GM18861 (cell line): ENCODE data around the gene XYLT1.
"Not testable (repeated sequence)": the region's sequence is repeated elsewhere in the genome, so short reads cannot be mapped to it uniquely, and the experiment has no call there.

Experiments
- ATAC-seq: cut with Tn5 transposase; IDR thresholded peaks from one replicate; pipeline ENCODE4 v1.9.1; 2021; ENCODE audit not compliant: unreplicated experiment

The XYLT1 gene

DNA sequence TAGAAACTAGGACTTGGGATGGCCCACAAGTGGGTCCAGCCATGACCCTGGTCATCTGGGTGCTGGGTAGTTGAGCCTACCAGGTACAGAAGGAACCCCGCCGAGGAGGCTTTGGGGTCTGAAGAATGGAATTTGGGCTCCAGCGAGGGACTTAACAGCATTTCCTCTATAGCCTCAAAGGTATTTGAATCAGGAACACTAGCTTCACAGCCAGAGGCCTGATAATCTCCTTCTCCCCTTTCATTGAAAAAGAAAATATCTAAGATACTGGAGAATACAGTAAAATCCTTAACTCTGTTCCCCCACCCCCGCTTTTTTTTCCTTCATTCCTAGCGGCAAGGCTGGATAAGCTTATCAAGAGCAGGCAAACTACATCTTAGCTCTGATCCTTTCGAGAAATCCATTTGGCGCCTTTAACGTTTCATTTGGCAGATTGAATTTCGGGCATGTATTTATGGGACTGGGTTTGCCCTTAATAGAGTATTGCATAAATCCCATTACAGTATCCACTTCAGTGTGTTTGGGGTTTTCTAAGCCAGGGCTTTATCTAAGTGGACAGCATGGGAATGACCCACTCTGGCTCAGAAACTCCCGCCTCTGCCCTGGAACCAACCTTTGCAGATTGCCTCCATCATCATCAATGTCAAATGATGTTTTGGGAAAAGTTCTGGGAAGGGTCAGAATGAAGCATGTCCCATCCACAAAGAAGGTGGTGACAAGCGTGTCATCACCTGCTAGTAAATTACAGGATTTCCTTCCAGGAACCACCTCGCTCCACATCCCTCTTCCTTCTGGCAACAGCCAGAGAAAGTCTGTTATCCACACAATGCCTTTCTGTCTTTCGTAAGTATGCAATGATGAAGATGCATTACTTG, 36.9 kb downstream of the XYLT1 start:
- ATAC-seq = no peak

DNA sequence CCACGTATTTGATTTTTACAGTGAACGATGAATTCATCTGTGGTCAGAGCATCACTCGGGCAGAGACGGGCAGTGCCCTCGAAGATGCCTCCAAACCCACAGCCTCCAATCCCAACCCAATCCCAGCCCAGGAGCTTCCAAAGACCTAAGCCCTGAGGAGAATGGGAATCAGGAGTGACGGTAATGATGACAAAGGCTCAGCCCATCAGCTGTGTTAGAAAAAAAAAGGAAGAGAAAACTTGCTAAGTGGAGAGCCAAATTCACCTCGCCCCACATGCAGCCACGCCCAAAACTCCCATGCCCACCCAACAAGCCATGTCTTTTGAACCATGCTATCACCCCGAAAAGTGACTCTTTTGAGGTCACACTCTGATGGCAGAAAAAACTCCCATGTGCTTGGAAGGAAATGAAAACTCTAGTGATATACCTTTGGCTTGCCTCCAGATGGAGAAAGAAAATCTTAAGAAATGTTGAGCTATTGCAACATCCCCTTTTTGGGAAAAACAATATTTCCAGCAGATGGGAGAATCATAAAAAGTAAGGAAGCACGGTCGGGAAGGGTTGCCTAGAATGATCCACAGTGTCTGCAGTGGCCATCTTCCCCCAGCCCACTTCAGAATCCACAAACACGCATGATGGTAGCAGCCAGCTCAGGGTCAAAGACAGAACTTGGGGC, 37.7 kb downstream of the XYLT1 start:
- ATAC-seq = no peak

DNA sequence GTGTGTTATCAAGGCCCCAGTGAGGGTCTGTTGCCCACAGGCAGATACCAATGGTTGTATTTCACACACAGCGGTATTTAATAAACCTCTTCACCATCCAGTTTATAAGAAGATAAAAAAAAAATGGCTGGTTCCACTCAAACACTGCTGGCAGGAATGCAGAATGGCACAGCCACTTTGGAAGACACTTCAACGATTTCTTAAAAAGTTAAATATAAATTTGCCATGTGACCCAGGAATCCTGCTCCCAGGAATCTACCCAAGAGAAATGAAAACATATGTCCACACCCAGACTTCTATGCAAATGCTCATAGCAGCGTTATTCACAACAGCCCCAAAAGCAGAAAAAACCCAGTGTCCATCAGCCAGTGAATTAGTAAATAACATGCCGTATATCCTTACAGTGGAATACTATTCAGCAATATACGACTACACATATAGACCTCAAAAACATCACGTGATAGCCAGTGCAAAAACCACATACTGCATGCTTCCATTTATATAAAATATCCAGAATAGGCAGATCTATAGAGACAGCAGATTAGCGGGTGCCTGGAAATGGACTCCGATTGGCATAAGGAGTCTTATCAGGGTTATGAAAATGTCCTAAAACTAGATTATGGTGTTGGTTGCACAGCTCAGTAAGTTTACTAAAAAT, 38.7 kb downstream of the XYLT1 start:
- no peak for ATAC-seq

DNA sequence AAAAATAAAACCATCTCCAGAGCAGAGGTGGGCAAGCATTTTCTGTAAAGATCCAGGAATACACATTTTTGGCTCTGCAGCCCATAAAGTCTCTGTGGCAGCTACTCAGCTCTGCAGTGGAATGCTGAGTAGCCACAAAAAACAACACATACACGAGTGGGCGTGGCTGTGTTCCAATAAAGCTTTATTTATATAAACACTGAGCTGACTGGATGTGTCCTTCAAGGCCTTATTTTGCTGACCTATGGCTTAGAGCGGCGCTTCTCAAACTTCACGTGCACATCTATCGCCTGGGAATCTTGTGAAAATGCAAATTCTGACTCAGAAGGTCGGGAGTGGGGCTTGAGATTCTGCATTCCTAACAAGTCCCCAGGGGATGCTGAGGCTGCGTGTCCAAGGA, 39.7 kb downstream of the XYLT1 start:
- ATAC-seq = no peak

DNA sequence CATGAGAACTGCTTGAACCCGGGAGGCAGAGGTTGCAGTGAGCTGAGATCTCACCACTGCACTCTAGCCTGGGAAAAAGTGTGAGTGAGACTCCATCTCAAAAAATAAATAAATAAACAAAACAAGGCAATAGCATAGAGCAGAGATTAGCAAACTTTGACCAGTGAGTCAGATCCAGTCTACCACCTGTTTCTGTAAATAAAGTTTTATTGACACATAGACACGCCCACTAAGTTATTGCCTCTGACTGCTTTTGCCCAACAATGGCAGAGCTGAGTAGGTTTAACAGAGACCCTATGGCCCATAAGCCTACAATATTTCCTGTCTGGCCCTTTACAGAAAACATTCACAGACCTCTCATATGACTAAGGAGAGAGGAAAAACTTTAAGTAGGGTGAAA, 44.3 kb downstream of the XYLT1 start:
- no peak for ATAC-seq

DNA sequence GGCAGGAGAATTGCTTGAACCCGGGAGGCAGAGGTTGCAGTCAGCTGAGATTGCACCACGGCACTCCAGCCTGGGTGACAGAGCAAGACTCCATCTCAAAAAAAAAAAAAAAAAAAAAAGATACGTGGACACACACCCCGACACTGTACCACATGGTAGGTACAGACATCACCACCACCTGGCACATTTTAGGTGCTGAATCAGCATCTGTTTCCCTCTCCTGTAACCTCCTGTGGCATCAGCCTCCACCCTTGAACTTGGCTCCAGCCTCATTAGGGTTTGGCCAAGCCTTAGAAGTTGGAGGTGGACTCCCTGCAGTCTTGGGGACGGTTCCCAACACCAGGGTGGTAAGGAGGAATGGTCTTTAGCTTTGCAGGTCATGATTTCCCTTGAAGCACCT, 46.0 kb downstream of the XYLT1 start:
- no peak for ATAC-seq

DNA sequence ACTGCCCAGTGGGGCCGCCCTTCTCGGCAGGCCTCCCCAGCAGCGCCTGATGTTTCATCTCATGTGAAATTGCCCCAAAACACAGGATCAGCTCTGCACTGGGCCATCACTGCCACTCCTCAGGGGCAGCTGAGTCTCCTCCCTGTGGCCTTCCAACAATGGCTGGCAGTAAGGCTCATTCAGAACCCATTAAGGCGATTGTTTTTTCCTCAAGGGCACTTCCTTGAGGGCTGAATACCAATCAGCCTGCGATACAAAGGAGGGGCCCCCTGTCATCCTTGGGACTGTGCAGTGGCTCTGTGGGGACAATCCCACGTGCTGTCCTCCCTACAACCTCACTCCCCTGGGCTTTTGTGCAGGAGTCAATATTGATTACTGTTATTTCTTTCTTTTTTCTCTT, 47.5 kb downstream of the XYLT1 start:
- no peak for ATAC-seq

DNA sequence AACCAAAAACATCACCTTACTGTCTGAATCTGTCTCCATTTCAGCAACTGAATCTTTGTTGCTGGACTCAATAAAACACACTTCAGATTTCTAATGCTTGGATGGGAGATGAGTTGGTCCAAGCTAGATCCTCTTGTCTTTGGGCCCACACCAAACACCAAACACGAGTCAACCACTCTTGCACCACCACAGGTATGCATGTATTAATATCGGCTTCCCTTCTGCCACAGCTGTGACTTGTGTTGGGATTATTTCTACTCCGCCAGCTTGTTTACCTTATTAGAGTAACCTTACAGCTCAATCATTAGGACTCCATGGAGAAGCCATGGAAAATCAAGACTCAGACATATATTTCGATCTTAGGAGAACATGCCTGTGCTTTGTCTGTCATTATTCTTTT, 49.9 kb downstream of the XYLT1 start:
- ATAC-seq = no peak

DNA sequence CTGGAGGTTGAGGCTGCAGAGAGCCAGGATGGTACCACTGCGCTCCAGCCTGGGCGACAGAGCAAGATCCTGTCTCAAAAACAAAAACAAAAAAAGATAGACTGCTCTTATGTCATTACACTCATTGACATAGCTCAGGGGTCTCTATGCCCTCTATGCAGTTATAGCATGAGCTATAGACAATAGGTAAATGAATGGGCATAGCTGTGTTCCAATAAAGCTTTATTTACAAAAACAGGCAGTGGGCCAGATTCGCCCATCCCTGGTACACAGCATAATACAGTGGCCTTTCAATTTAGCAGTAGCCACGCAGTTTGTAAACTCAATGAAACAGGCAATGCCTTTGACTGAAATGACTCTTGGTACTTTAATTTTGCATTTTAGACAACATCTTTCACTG, 51.5 kb downstream of the XYLT1 start:
- no peak for ATAC-seq

DNA sequence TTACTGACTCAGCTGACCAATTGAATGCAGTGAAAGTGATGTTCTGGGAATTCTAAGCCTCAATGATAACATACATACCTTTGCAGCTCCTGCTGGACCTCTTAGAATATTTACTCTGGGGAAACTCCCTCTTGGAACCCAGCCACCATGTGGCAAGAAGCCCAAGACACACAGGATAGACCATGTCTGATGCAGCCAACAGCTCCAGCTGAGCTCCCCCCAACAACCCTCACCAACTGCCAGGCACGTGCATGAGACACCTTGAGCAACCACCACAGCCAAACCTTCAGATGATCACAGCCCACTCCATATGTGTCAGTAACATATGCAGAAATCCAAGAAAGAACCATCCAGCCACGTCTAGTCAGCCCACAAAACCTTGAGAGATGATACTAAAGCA, 53.0 kb downstream of the XYLT1 start:
- no peak for ATAC-seq

DNA sequence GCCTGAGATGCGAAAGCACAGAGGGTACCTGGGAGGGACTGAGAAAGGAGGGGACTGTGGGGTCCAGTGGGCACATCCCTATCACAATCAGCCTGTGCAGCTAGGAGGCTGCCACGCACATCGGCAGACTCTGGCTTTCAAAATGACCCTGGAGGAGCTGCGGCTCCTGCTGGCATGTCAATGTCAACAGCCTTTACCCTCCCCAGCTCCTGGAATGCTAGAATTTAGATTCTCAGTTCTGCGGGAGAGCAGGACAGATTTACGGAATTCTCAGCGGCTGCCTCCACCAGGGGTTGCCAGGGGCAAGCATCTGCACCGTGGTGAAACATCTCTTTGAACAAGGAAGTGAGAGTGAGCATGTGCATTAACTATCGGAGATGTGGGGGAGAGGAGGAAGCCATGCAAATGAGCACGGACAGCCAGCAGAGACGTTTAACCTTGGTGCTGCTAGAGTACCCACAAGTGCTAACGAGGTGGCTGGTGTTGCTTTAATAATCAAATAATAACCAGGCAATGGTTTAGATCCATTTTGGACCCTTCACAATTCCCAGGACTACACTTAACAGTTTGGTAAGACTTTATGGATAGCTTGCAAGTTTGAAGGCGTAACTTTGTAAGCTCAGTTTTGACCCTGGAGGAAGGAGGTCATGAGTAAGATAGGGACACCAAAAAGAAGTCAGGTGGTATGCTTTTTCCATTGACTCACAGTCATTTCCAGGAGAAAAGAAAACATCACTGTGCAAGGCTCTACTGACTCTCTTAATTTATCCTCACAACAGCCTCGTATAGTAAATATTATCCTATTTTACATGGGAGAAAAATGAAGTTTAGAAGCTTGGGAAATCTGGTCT, 54.1 kb downstream of the XYLT1 start:
- peak; percentile 96 for ATAC-seq

DNA sequence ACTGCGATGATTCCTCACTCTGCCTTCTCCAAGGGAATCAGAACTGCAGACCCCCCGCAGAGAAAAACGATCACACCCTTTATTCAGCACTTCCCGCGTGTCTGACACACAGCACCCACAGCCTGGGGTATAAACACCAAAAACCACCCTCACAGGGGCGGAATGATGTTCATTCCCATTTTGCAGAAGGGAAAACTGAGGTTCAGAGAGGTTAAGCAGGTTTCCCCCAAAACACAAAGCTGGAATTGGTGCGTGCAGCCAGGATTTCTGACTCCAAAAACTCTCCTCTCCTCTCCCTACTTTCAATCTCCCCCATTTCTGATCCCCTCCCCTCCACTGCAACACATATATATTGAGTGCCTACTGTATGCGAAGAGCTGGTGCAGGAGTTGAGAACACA, 55.8 kb downstream of the XYLT1 start:
- no peak for ATAC-seq

DNA sequence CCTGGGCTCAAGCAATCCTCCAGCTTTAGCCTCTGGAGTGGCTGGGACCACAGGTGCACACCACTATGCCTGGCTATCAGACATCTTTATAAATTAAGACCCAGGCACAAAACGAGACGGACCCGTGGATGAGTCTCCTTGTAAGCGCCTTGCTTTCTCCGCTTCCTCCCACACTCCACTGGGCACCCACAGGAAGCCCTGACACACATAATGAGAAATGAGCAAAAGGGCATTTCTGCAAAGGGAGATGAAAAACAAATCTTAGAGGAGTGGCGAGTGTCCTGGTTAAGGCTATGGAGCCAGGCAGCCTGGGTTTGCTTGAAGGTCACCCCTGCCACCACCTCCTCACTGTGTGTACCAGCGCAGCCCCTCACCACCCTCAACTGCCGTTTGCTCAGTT, 56.3 kb downstream of the XYLT1 start:
- ATAC-seq = no peak

DNA sequence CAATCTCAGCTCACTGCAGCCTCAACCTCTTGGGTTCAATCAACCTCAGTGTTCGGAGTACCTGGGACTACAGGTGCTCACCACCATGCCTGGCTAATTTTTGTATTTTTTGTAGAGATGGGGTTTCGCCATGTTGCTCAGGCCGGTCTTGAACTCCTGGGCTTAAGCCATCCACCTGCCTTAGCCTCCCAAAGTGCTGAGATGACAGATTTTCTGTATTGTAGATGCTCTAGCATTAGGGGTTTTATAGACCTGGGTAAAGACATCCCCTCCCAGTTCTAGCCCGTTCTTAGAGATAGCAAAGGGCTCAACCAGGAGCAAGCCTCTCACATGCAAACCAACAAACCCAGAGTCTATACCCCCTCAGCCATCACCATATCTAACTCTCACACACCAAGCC, 57.3 kb downstream of the XYLT1 start:
- no peak for ATAC-seq

DNA sequence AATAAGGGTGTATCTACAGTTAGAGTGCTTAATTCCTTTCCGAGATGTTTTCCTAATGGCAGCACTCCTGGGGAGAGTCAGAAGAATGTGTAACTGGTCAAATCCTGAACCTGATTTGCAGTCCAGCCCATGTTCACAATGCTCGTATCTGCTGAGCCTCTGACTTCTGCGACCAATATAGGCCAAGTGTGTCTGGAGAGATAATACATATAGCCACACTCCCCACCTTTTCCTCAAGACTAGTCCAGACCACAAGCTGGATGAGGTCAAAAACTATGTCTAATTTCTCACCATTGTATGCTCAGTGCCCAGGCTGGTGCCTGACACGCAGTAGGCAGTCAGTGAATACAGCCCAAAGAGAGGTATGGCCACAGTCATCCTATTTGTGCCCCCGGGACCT, 58.0 kb downstream of the XYLT1 start:
- ATAC-seq = no peak

DNA sequence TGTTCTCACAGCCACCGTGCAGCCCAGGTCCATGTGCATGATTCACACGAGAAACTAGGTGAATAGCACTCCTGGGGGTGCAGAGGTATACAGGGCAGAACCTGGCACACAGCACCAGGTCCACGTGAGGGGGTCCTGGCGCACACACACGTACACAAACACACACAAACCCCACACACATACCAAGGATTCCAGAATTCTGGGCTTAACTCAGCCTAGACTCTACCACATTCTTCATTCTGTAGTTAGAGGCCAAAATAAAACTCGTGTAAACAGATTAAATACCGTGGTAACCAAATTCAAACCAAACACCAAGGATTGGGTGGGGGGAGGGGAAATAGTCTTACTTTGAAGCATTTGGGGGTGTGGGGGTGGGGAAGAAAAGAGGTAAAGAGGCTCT, 58.5 kb downstream of the XYLT1 start:
- ATAC-seq = no peak

DNA sequence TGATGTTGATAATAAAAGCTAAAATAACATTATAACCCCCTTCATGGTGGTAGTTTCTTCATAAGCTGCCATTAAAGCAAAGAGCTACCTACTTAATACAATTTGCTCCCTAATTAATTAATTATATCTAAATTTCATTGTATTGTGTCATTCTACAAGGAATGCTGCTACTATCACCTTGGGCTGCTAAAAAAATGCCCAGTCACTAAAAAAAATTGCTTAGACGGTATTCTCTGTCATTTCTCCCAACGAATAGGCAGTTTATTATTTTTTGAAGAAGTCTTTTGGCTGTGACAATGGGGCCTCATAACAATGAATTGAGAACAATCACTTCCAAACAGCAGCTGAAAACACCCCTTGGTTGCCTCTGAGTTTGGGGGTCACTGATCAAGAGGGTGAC, 59.5 kb downstream of the XYLT1 start:
- no peak for ATAC-seq

DNA sequence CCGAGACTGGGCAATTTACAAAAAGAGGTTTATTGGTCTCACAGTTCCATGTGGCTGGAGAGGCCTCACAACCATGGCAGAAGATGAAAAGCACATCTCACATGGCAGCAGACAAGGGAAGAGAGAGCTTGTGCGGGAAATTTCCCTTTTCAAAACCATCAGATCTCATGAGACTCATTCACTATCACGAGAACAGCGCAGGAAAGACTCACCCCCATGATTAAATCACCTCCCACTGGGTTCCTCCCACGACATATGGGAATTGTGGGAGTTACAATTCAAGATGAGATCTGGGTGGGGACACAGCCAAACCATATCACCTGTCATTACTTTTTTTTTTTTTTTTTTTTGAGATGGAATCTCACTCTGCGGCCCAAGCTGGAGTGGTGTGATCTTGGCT, 60.4 kb downstream of the XYLT1 start:
- not testable (repeated sequence) for ATAC-seq

DNA sequence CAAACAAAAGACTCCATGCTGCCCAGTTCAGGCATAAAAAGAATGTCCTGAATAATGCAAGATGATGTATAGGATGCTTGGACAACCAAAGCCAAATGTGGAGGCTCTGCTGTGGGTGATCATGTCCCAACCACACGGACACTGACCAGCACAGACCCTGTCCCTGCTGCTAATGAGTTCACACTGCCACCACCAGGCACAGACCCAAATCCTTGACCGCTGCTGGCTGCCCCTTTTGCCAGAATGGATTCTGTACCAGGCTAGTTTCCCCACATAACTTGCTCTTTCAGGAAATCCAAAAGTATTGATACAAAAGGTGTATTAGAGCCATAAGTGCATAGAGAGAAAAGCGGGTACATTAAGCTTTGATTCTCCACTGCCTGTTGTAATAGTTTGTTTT, 60.9 kb downstream of the XYLT1 start:
- ATAC-seq = no peak

DNA sequence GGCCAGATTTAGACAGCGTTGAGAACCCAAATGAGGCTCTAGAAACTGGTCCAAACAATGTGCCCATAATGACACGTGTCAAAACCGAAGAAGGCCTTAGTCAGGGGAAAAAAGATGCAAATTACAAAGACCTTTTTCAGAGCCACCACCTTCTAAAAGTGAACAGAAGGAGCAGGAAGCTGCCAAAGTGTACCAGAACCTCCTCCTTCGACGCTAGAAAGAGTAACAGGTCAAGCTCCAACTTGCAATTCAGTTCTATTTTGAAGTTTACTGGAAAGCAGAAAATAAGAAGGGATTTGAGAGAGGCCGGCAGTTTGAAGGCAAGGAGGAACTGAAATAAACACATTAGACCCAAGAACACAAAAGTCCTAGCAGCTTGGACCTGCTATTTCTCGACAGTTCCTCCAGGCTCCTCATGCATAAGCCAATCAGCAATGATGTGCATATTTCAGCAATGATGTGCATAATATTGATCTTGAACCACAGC, 61.8 kb downstream of the XYLT1 start:
- no peak for ATAC-seq

DNA sequence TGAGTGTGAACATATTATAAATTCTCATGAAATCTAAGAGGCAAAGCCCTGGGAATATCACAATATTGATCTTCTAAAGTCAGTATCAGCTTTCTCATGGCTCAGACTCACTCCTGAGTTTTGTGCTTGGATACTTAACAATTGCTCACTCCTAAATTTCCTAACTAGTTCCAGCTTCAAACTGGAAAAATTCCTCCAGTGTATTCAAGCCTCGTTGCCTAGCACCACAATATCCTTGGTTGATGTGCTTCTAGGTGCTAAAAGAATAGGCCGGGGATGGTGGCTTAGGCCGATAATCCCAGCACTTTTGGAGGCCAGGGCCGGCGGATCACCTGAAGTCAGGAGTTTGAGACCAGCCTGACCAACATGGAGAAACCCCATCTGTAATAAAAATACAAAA, 62.5 kb downstream of the XYLT1 start:
- ATAC-seq = no peak
